ENCODE results near the gene OR2B2.

The OR2B2 gene

GRCh38 chr6:27893059-27893835 is 18.9 kb downstream of the OR2B2 start:
- peak; percentile 88 for DNase-seq (ENCODE audit: low read depth)

DNA sequence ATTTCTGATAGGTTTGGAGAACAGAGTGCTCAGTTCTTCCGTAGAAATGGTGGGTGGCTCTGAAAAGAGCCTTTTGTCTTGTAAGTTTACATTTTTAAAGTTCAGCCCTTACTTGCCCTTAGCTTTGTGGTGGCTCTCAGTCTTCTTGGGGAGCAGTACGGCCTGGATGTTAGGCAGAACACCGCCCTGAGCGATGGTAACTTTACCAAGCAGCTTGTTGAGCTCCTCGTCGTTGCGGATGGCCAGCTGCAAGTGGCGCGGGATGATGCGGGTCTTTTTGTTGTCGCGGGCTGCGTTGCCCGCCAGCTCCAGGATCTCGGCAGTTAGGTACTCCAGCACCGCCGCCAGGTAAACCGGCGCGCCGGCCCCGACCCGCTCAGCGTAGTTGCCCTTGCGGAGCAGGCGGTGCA is 19.5 kb downstream of the OR2B2 start:
- DNase-seq (ENCODE audit: low read depth) = no peak

GRCh38 chr6:27891320-27891875 is 20.8 kb downstream of the OR2B2 start:
- DNase-seq (ENCODE audit: low read depth) = no peak

DNA sequence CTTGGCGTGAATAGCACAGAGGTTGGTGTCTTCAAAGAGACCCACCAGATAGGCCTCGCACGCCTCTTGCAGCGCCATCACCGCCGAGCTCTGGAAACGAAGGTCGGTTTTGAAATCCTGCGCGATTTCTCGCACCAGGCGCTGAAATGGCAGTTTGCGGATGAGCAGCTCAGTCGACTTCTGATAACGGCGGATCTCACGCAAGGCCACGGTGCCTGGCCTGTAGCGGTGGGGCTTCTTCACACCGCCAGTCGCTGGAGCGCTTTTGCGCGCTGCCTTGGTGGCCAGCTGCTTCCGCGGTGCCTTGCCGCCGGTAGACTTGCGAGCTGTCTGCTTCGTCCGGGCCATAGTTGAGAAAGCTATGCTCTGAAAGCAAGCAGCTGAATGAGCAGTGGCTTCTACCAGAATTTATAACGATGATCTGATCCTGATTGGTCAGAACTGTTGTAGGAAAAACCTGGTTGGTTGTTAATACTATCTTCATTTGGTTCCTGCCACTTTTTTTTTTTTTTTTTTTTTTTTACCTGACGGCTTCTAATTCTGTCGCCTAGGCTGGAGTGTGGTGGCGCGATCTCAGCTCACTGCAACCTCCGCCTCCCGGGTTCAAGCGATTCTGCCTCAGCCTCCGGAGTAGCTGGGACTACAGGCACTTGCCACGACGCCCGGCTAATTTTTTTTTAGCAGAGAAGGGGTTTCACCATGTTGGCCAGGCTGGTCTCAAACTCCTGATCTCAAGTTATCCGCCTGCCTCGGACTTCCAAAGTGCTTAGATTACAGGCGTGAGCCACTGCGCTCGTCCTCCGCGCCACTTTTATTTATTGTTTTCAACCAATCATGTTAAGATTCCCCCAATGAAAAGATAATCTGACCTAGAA is 21.5 kb downstream of the OR2B2 start:
- DNase-seq (ENCODE audit: low read depth) = no peak

DNA sequence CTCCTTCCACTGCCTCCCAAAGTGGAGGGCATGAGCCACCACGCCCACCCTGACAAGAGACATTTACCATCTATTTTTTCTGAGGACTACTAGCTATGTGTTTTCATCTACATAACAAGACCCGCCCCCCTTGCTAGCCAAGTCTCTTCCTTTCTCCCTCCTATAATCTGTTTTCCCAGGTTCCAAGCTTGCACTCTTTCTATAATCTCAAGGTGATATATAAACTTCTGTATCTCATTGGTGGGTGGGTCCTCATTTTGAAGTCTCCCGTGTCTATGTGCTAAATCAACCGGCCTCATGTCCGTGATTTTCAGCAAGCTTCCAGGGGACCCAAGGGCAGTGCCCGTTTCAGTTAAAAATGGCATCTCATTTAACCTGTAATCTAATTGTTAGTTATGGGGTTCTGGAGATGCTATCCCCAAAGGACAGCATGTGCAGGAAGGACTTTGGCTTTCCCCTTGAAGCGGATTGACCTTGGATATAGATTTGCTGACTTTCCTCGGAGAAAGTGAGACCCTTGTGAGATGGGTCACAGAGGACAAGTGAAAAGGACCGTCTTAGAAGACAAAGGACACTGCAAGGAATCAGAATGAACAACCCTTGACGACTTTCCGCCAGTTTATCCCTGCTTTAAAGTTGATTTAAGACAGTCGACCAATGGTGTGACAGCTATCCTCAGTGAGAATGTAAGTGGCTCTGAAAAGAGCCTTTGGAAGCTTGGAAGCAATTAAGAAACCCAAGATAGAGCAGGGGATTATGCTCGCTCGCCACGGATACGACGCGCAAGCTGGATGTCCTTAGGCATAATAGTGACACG is 22.4 kb downstream of the OR2B2 start:
- no peak for DNase-seq (ENCODE audit: low read depth)

GRCh38 chr6:27889275-27889627 is 22.9 kb downstream of the OR2B2 start:
- no peak for DNase-seq (ENCODE audit: low read depth)

- DNase-seq (ENCODE audit: low read depth) = no peak
Measured at GRCh38 chr6:27888566-27888965, 23.6 kb downstream of the OR2B2 start.

DNA sequence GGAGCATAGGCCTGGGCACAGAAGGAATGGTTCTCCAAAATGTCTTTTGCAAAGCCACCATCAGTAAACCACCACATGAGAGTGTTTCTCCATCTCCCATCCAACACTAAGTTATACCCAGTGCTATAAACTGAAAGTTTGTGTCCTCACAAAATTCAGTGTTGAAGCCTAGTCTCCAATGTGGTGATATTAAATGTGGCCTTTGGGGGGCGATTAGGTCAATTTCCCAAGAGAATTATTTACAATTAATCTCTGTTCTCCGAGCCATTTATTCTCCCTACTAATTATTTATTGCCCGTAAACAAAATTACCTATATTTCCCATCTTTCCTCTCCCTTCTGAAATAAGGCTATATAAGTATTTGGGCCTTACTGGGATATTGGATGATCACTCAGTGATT is 26.1 kb downstream of the OR2B2 start:
- no peak for DNase-seq (ENCODE audit: low read depth)

DNA sequence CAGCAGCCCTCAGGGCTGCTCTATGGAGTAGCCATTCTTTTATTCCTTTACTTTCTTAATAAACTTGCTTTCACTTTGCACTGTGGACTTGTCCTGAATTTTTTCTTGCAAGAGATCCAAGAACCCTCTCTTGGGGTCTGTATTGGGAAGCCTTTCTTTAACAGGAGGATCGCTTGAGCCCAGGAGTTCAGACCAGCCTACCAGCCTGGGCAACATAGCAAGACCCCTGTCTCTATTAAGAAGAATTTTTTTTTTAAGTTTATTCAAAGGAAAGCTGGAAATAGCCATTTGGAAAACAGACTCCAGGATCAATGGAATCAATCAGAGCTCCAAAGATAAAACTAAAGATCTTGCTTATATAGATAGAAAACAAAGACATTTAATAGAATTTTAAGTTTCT is 29.1 kb downstream of the OR2B2 start:
- no peak for DNase-seq (ENCODE audit: low read depth)

- no peak for DNase-seq (ENCODE audit: low read depth)
Measured at GRCh38 chr6:27882624-27883023, 29.6 kb downstream of the OR2B2 start.

DNA sequence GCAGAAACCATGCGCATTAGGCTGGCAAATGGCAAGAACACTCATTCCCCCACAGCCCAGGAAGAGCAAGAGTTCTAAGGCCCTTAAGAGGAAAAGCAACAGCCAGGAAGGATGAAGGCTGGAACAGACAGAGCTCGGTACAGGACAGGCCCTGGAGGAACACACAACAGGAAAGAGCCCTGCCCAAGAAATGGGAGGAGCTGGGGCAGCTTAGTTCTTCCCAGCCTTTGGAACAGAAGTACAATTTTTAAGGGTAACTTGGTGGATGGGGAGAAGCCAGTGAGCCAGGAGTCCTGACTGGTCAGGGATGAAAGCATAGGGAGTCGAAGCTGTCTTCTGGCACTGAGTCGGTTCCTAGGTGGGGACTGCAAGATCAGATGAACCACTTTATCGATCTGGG is 32.4 kb downstream of the OR2B2 start:
- no peak for DNase-seq (ENCODE audit: low read depth)

- no peak for DNase-seq (ENCODE audit: low read depth)
Measured at GRCh38 chr6:27874016-27874415, 38.2 kb downstream of the OR2B2 start.

DNA sequence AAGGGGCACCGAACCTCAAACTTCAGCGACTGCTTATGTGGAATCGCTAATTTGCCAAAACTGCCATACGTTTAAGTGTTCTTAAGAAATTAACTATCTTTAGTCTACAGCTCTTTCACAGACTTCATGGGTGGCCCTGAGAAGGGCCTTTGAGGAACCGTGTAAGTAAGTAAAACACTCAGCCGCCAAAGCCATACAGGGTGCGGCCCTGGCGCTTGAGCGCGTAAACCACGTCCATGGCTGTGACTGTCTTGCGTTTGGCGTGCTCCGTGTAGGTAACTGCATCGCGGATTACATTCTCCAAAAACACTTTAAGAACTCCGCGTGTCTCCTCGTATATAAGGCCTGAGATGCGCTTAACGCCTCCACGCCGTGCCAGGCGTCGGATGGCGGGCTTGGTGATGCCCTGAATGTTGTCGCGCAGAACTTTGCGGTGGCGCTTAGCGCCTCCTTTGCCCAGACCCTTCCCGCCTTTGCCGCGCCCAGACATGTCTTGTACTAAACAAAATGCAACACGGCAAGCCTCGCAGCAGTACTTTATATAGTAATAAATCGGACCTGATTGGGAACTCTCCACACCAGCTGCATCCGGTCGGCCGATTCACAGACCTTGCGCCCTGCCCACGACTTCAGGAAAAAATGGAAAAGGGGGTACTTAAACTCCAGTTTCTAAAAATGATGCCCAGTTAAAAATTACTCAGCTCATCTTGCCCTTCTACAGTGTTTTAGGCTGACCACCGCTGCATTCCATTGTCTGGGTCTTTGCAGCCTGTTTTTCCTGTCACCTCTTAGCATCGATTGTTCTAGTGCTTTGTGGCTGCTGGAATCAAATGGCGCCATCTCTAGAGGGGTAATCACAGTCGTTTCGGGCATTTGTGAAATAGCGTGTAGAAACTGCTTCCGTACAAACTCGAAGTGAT is 38.9 kb downstream of the OR2B2 start:
- peak; percentile 42 for DNase-seq (ENCODE audit: low read depth)

DNA sequence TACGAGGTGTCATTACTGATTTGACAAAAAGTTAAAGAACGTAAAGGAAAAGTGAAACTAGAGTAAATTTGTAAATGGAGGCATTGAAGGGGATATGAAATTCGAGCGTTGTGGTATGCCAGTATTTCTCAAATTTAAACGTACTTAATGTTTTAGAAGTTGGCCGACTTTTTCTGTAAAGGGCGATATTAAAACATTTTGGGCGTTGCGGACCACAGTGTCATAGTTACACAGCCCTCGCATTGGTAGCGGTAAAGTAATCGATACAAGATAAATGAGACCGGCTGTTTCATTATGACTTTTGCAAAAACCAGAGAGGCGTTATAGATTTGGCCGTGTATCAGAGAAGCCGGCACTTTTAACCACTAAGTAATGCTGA is 39.6 kb downstream of the OR2B2 start:
- no peak for DNase-seq (ENCODE audit: low read depth)

GRCh38 chr6:27871924-27872638 is 40.1 kb downstream of the OR2B2 start:
- no peak for DNase-seq (ENCODE audit: low read depth)

- no peak for DNase-seq (ENCODE audit: low read depth)
Measured at GRCh38 chr6:27870291-27870870, 41.8 kb downstream of the OR2B2 start.

- no peak for DNase-seq (ENCODE audit: low read depth)
Measured at GRCh38 chr6:27868311-27868710, 43.9 kb downstream of the OR2B2 start.

GRCh38 chr6:27867945-27868300 is 44.3 kb downstream of the OR2B2 start:
- no peak for DNase-seq (ENCODE audit: low read depth)

DNA sequence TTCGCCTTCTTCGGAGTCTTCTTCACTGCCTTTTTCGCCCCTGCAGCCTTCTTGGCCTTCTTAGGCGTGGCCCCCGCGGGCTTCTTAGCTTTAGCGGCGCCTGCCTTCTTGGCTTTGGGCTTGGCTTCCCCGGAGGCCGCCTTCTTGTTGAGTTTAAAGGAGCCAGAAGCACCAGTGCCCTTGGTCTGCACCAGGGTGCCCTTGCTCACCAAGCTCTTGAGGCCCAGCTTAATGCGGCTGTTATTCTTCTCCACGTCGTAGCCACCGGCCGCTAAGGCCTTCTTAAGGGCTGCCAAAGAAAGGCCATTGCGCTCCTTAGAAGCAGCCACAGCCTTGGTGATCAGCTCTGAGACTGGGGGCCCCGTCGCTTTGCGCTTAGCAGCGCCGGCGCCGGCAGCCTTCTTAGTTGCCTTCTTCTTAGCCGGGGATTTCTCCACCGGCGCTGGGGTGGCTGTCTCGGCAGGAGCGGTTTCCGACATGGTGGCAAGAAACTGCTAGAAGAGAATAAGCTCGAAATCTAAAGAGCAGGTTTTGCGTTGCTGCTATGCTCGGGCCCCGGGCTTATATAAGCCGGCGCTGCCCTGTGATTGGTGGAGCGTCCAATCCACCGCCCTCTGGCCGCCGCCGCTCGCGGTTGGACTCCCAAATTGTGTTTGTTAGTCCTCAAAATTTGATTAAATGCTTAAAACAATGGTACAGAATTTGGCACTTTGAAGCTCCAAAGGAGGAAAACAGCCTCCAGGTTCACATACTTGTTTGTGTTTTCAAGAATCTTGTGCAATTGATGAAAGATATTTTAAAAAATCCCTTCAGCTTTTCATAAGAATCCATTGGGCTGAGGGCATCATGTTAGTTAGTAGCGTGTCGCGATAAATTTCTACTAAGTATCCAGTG is 44.9 kb downstream of the OR2B2 start:
- peak; percentile 41 for DNase-seq (ENCODE audit: low read depth)

Measured in HS-27A (cell line).